ENCODE measurements around the gene MYRIP.
"Not testable (repeated sequence)": the region's sequence is repeated elsewhere in the genome, so short reads cannot be mapped to it uniquely, and the experiment has no call there.

The MYRIP gene

GRCh38 chr3:39809181-39809994 lies at the start of gene MYRIP:
TSS of gene MYRIP (plus strand) at chr3:39809609. CDS start at chr3:39900817, 91,208 bp downstream.
- peak; percentile 81 for DNase-seq (ENCODE audit: low spot score)

GRCh38 chr3:39760325-39760724 lies 49.1 kb upstream of the MYRIP start:
- no peak for DNase-seq (ENCODE audit: low spot score)

GRCh38 chr3:39762537-39763070 lies 46.8 kb upstream of the MYRIP start:
- no peak for DNase-seq (ENCODE audit: low spot score)

- DNase-seq (ENCODE audit: low spot score): no peak
These were observed 46.0 kb upstream of the MYRIP start for GRCh38 chr3:39763390-39763789.

GRCh38 chr3:39765575-39765974 lies 43.8 kb upstream of the MYRIP start:
- DNase-seq (ENCODE audit: low spot score): no peak

- no peak for DNase-seq (ENCODE audit: low spot score)
These were observed 43.0 kb upstream of the MYRIP start for GRCh38 chr3:39766433-39766832.

GRCh38 chr3:39766909-39767308 lies 42.5 kb upstream of the MYRIP start:
- DNase-seq (ENCODE audit: low spot score): not testable (repeated sequence)

- DNase-seq (ENCODE audit: low spot score): not testable (repeated sequence)
These were observed 31.2 kb upstream of the MYRIP start for GRCh38 chr3:39778168-39778567.

- no peak for DNase-seq (ENCODE audit: low spot score)
These were observed 29.7 kb upstream of the MYRIP start for GRCh38 chr3:39779511-39780230.

- no peak for DNase-seq (ENCODE audit: low spot score)
These were observed 29.1 kb upstream of the MYRIP start for GRCh38 chr3:39780352-39780751.

- no peak for DNase-seq (ENCODE audit: low spot score)
These were observed 28.4 kb upstream of the MYRIP start for GRCh38 chr3:39781025-39781424.

- DNase-seq (ENCODE audit: low spot score): no peak
These were observed 27.8 kb upstream of the MYRIP start for GRCh38 chr3:39781632-39782031.

- peak; percentile 15 for DNase-seq (ENCODE audit: low spot score)
These were observed 25.7 kb upstream of the MYRIP start for GRCh38 chr3:39783680-39784079.

- DNase-seq (ENCODE audit: low spot score): no peak
These were observed 24.5 kb upstream of the MYRIP start for GRCh38 chr3:39784922-39785321.

- DNase-seq (ENCODE audit: low spot score): no peak
These were observed 21.1 kb upstream of the MYRIP start for GRCh38 chr3:39788128-39788883.

GRCh38 chr3:39791603-39792002 lies 17.8 kb upstream of the MYRIP start:
- no peak for DNase-seq (ENCODE audit: low spot score)

GRCh38 chr3:39794880-39795279 lies 14.5 kb upstream of the MYRIP start:
- DNase-seq (ENCODE audit: low spot score): no peak

- no peak for DNase-seq (ENCODE audit: low spot score)
These were observed 8.2 kb upstream of the MYRIP start for GRCh38 chr3:39801216-39801615.

- not testable (repeated sequence) for DNase-seq (ENCODE audit: low spot score)
These were observed 6.9 kb upstream of the MYRIP start for GRCh38 chr3:39802486-39802885.

- no peak for DNase-seq (ENCODE audit: low spot score)
These were observed 5.5 kb upstream of the MYRIP start for GRCh38 chr3:39803956-39804355.

GRCh38 chr3:39804951-39805350 lies 4.5 kb upstream of the MYRIP start:
- no peak for DNase-seq (ENCODE audit: low spot score)

- no peak for DNase-seq (ENCODE audit: low spot score)
These were observed 3.8 kb upstream of the MYRIP start for GRCh38 chr3:39805650-39806049.

Measured in AG20443 (cell line).